COLO668 (cell line): ENCODE measurements around the gene DIRAS1.
"Not testable (repeated sequence)": the region's sequence is repeated elsewhere in the genome, so short reads cannot be mapped to it uniquely, and the experiment has no call there.

ENCODE experiments used
- DNase-seq: peaks from one replicate; lab custom pipeline; 2025; ENCODE audit not compliant: unreplicated experiment; lab: John Stamatoyannopoulos, UW

DIRAS1 gene

GRCh38 chr19:2679439-2679838 lies 41.7 kb downstream of the DIRAS1 start:
- DNase-seq = no peak

GRCh38 chr19:2678948-2679347 lies 42.2 kb downstream of the DIRAS1 start:
- DNase-seq = not testable (repeated sequence)

- no peak for DNase-seq
Measured at GRCh38 chr19:2678044-2678671, 43.0 kb downstream of the DIRAS1 start.

GRCh38 chr19:2676823-2677222 lies 44.3 kb downstream of the DIRAS1 start:
- DNase-seq = no peak

- no peak for DNase-seq
Measured at GRCh38 chr19:2675892-2676291, 45.3 kb downstream of the DIRAS1 start.

- no peak for DNase-seq
Measured at GRCh38 chr19:2670217-2670616, 51.0 kb downstream of the DIRAS1 start.

- no peak for DNase-seq
Measured at GRCh38 chr19:2668175-2668763, 52.9 kb downstream of the DIRAS1 start.

GRCh38 chr19:2667349-2667748 lies 53.8 kb downstream of the DIRAS1 start:
- DNase-seq = not testable (repeated sequence)

GRCh38 chr19:2666344-2666994 lies 54.7 kb downstream of the DIRAS1 start:
- DNase-seq = no peak

- no peak for DNase-seq
Measured at GRCh38 chr19:2665103-2665502, 56.1 kb downstream of the DIRAS1 start.
